HepG2 (cell line): ENCODE results near the gene SNAP25. TPM values are rescaled to one million over a fixed set of nuclear protein-coding genes. Genes with fewer than 3 reads are reported as not detected.

ENCODE experiments used
- ADNP ChIP-seq: sonication (generic); formaldehyde crosslinking; IDR thresholded peaks from 2 replicates; pipeline ENCODE4 v1.4.0; 2020; ENCODE audit warnings: missing genetic modification reagents
- ARNT ChIP-seq: fragments of 450-650 bp; IDR thresholded peaks from 2 replicates; pipeline ENCODE4 v1.6.1; 2017
- ATF1 ChIP-seq: IDR thresholded peaks from 2 replicates; pipeline ENCODE4 v1.6.1; 2016; ENCODE audit warnings: mild to moderate bottlenecking, control low read depth
- CC2D1A ChIP-seq: sonication (generic); formaldehyde crosslinking; IDR thresholded peaks from 2 replicates; pipeline ENCODE4 v1.8.1; 2023; ENCODE audit warnings: mild to moderate bottlenecking, missing genetic modification reagents
- DDIT3 ChIP-seq: sonication (generic); formaldehyde crosslinking; IDR thresholded peaks from 2 replicates; pipeline ENCODE4 v1.4.0; 2020; ENCODE audit warnings: mild to moderate bottlenecking, missing genetic modification reagents
- DMTF1 ChIP-seq: sonication (generic); formaldehyde crosslinking; IDR thresholded peaks from 2 replicates; pipeline ENCODE4 v1.4.0; 2020; ENCODE audit warnings: mild to moderate bottlenecking, missing genetic modification reagents
- DNMT1 ChIP-seq: sonication (generic); formaldehyde crosslinking; IDR thresholded peaks from 2 replicates; pipeline ENCODE4 v1.5.1; 2020; ENCODE audit warnings: mild to moderate bottlenecking, missing genetic modification reagents
- E2F1 ChIP-seq: sonication (generic); formaldehyde crosslinking; IDR thresholded peaks from 2 replicates; pipeline ENCODE4 v1.5.0; 2020; ENCODE audit warnings: missing genetic modification reagents
- FOXP1 ChIP-seq, 2 experiments: fragments of 450-650 bp in 1 of 2; IDR thresholded peaks; 2 replicates each; pipeline ENCODE4 v1.6.1; 2017 to 2018; ENCODE audit warnings: antibody characterized with exemption in 1 of 2
- KLF6 ChIP-seq: IDR thresholded peaks from 2 replicates; pipeline ENCODE4 v1.8.0; 2016; ENCODE audit warnings: missing biosample characterization, missing genetic modification reagents
- MED13 ChIP-seq: sonication (generic); formaldehyde crosslinking; IDR thresholded peaks from 2 replicates; pipeline ENCODE4 v1.5.0; 2020; ENCODE audit warnings: missing genetic modification reagents
- MEIS1 ChIP-seq: sonication (generic); formaldehyde crosslinking; IDR thresholded peaks from 2 replicates; pipeline ENCODE4 v1.9.0; 2021; ENCODE audit warnings: mild to moderate bottlenecking, missing genetic modification reagents, moderate library complexity, borderline replicate concordance
- MTA3 ChIP-seq: sonication (generic); formaldehyde crosslinking; IDR thresholded peaks from 2 replicates; pipeline ENCODE4 v1.4.0; 2020; ENCODE audit warnings: missing genetic modification reagents
- NCOR1 ChIP-seq: fragments of 200-600 bp; sonication (generic); IDR thresholded peaks from 2 replicates; pipeline ENCODE4 v1.7.0; 2017; ENCODE audit warnings: antibody characterized with exemption, low read length, borderline replicate concordance
- NFATC3 ChIP-seq: sonication (generic); formaldehyde crosslinking; IDR thresholded peaks from 2 replicates; pipeline ENCODE4 v1.5.1; 2020; ENCODE audit warnings: mild to moderate bottlenecking, missing genetic modification reagents
- RNF2 ChIP-seq: fragments of 450-650 bp; conservative IDR thresholded peaks from 2 replicates; pipeline ENCODE4 v1.6.1; 2016; ENCODE audit warnings: low read depth
- THRA ChIP-seq: sonication (generic); formaldehyde crosslinking; IDR thresholded peaks from 2 replicates; pipeline ENCODE4 v1.4.0; 2020; ENCODE audit warnings: missing genetic modification reagents, borderline replicate concordance
- U2AF1 ChIP-seq: fragments of 200-400 bp; formaldehyde crosslinking; optimal IDR thresholded peaks from 2 replicates; pipeline ENCODE3; 2017; ENCODE audit warnings: mild to moderate bottlenecking, low read depth, low read length
- ZNF230 ChIP-seq: sonication (generic); formaldehyde crosslinking; IDR thresholded peaks from 2 replicates; pipeline ENCODE4 v1.4.0; 2020; ENCODE audit warnings: mild to moderate bottlenecking, missing genetic modification reagents
- ZNF282 ChIP-seq: fragments of 450-650 bp; IDR thresholded peaks from 2 replicates; pipeline ENCODE4 v1.6.1; 2018; ENCODE audit not compliant: partially characterized antibody
- ZNF354B ChIP-seq: sonication (generic); formaldehyde crosslinking; IDR thresholded peaks from 2 replicates; pipeline ENCODE4 v1.8.0; 2022; ENCODE audit warnings: mild to moderate bottlenecking, missing genetic modification reagents
- ZNF691 ChIP-seq: sonication (generic); formaldehyde crosslinking; IDR thresholded peaks from 2 replicates; pipeline ENCODE4 v1.4.0; 2020; ENCODE audit warnings: missing genetic modification reagents, low read depth, mild to moderate bottlenecking, borderline replicate concordance
- ZNF747 ChIP-seq: sonication (generic); formaldehyde crosslinking; IDR thresholded peaks from 2 replicates; pipeline ENCODE4 v1.8.1; 2023; ENCODE audit warnings: missing genetic modification reagents, mild to moderate bottlenecking, borderline replicate concordance
- ZSCAN9 ChIP-seq: IDR thresholded peaks from 2 replicates; pipeline ENCODE4 v1.6.1; 2016; ENCODE audit warnings: borderline replicate concordance
- polyA plus RNA-seq, 8 experiments: library from polyadenylated mRNA; depleted of rRNA in 3 of 8; stranded (reverse) in 7 of 8; unstranded in 1 of 8; fragments of >200 nt; fragmentation: Illumina TruSeq in 4 of 8; extraction: Trizol in 4 of 8; gene quantifications; 2 replicates each; pipeline versions ENCODE4 v1.2.1 to v1.2.3, GENCODE V29; 2011 to 2016; ENCODE audit warnings: low read depth in 4 of 8, missing spikeins in 1 of 8, mixed read lengths in 1 of 8; ENCODE audit not compliant: insufficient read depth in 1 of 8
- total RNA-seq, 5 experiments: library from RNA; depleted of rRNA; stranded (reverse); fragments of >200 nt; fragmentation: Illumina TruSeq; extraction: Trizol; gene quantifications; 2 replicates each; pipeline ENCODE4 v1.2.3, GENCODE V29; 2016; ENCODE audit warnings: low read depth in 1 of 5
- TF ChIP-seq, protein P1 (sequence below): sonication (generic); formaldehyde crosslinking; IDR thresholded peaks from 2 replicates; pipeline ENCODE4 v1.4.0; 2020; ENCODE audit warnings: mild to moderate bottlenecking, missing genetic modification reagents

SNAP25 gene
- total and polyA plus RNA-seq, 2 of the 13 experiments (the other 11 are each of a cell fraction or from before 2014, with no cell fraction given), result not detected

DNA sequence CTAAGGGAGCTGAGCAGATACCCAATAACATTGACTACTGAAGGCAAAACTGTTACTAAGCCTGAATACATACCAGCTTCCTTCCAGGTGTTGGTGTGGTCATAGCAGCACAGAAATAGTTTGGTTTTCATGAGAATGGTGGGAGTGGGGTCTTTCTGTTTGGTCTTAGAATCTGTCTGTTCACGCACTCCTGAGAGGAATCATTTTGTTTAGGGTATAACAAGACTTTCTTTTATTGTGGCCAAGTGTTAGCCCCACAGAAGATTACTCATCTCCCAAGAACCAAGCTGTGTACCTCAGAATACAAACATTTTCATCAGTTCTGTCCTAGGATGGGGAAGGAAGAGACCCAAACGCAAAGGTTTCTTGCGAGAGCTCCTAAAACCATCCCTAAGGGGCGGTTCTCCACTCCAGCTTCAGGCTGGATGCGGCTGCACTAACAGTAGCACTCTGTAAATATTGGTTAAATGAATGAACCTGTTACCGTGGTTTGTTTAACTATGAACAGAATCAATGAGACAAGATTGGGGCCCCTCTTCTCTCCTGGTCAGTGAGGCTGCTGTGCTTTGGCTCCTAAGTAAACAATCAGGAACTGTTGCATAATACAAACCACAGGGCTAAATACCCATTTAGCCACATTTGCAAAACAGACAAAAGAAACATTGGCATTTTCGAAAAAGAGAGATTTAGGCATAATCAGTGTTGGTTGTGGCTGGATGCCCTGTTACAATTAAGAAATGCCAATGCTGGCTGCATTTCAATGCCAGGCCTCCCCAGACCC, 44.9 kb downstream of the SNAP25 start (continued):
- TF ChIP-seq FOXP1 (IDR thresholded peaks at IDR 0.05), result peak; percentile 60; the same call in 1 of the 2 replicates
- peak; percentile 99 for TF ChIP-seq FOXP1 (CRISPR knock-in tag; IDR thresholded peaks at IDR 0.05)
- peak; percentile 86 for TF ChIP-seq THRA (CRISPR knock-in tag)
- TF ChIP-seq MEIS1 (CRISPR knock-in tag), result no peak
- peak; percentile 80 for TF ChIP-seq ATF1 (CRISPR knock-in tag)
- no peak for TF ChIP-seq ZNF230 (CRISPR knock-in tag)
- TF ChIP-seq, protein P1, sequence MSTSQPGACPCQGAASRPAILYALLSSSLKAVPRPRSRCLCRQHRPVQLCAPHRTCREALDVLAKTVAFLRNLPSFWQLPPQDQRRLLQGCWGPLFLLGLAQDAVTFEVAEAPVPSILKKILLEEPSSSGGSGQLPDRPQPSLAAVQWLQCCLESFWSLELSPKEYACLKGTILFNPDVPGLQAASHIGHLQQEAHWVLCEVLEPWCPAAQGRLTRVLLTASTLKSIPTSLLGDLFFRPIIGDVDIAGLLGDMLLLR (CRISPR knock-in tag), result no peak
- no peak for TF ChIP-seq DNMT1 (CRISPR knock-in tag)
- peak; percentile 98 for TF ChIP-seq ZSCAN9
- TF ChIP-seq ZNF354B (CRISPR knock-in tag), result no peak
- TF ChIP-seq MTA3 (CRISPR knock-in tag), result no peak
- TF ChIP-seq ZNF282, result no peak
- peak; percentile 43; the same call in 1 of the 2 replicates for TF ChIP-seq MED13 (CRISPR knock-in tag)
- TF ChIP-seq ADNP (CRISPR knock-in tag), result no peak
- peak; percentile 96 for TF ChIP-seq KLF6
- TF ChIP-seq E2F1 (CRISPR knock-in tag), result no peak
- TF ChIP-seq U2AF1, result no peak
- peak; percentile 74; the same call in 1 of the 2 replicates for TF ChIP-seq NCOR1
- TF ChIP-seq ZNF691 (CRISPR knock-in tag), result no peak; the same call in 1 of the 2 replicates
- peak; percentile 50; the same call in 1 of the 2 replicates for TF ChIP-seq ZNF747 (CRISPR knock-in tag)
- TF ChIP-seq NFATC3 (CRISPR knock-in tag), result 0 out of 2 replicates have a peak, but pooled peaks have one; percentile 8
- TF ChIP-seq ARNT, result no peak
- TF ChIP-seq RNF2, result peak; percentile 70; the same call in 1 of the 2 replicates
- no peak for TF ChIP-seq CC2D1A (CRISPR knock-in tag)
- TF ChIP-seq DMTF1 (CRISPR knock-in tag), result no peak
- TF ChIP-seq DDIT3, result no peak
